ENCODE results near the gene LMF1. TPM values are rescaled to one million over a fixed set of nuclear protein-coding genes. Genes with fewer than 3 reads are reported as not detected.
"Not testable (repeated sequence)": the region's sequence is repeated elsewhere in the genome, so short reads cannot be mapped to it uniquely, and the experiment has no call there.

LMF1 gene
- total RNA-seq, 1 experiment from 2014 or later: 13.5 TPM

DNA sequence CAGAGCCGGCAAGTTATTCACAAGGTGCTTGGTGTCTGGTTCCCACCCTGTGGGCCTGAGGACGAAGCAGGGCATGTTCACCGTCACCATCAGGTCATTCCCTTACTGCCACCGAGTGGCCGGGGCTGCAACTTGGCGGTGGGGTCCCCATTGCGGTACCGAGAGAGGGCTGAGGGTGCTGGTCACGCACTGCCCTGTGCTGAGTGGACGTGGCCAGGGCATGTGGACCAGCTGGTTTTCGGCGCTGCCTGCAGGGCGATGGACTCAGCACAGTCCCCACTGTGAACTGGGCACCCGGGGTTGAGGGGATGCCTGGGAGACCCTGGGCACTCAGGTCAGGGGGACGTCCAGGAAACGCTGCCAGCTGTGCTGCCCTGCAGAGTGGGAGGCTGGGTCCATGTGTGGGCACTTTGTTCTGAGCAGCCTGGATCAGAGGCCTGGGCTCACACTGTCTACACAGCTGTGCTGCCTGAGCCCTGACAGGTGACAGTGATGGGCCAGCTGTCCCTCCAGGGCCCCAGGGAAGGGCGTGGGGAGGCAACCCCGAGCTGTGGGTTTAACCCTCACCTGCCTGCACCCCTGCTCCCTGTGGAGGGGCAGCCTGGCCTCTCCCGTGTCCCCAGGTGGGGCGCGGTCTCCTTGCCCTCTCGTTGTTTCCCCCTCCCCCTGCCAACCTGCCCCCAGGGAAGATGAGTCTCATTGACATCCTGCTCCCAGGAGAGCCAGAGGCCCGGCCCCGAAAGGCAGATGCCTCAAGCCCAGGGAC is 131.0 kb downstream of the LMF1 start:
- no TSS peak for BruUV-seq (replicated peaks)
- H3K36me3 ChIP-seq (ENCODE audit: low read depth, low read length): no peaks in the 10 kb centered on the region
- DNase-seq (no peak), ATAC-seq (no peak)
- TF ChIP-seq, protein P1, sequence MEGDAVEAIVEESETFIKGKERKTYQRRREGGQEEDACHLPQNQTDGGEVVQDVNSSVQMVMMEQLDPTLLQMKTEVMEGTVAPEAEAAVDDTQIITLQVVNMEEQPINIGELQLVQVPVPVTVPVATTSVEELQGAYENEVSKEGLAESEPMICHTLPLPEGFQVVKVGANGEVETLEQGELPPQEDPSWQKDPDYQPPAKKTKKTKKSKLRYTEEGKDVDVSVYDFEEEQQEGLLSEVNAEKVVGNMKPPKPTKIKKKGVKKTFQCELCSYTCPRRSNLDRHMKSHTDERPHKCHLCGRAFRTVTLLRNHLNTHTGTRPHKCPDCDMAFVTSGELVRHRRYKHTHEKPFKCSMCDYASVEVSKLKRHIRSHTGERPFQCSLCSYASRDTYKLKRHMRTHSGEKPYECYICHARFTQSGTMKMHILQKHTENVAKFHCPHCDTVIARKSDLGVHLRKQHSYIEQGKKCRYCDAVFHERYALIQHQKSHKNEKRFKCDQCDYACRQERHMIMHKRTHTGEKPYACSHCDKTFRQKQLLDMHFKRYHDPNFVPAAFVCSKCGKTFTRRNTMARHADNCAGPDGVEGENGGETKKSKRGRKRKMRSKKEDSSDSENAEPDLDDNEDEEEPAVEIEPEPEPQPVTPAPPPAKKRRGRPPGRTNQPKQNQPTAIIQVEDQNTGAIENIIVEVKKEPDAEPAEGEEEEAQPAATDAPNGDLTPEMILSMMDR (conservative IDR thresholded peaks at IDR 0.05; ENCODE audit: low read depth, low read length): no peak
- TF ChIP-seq EZH2phosphoT487 (IDR thresholded peaks at IDR 0.05; ENCODE audit: borderline replicate concordance, low read length) (no peak), EZH2 (IDR thresholded peaks at IDR 0.05; ENCODE audit: low read length, unreplicated experiment) (no peak)
- H3K9ac ChIP-seq (ENCODE audit: low read length): no peak overlapping the region
- no peak overlapping the region for H3K4me2 ChIP-seq (ENCODE audit: low read length)
- no peaks in the 10 kb centered on the region for H3K79me2 ChIP-seq (ENCODE audit: low read length)
- CTCF ChIA-PET: no interaction called here
- H4K20me1 ChIP-seq (ENCODE audit: low read length): no peaks in the 10 kb centered on the region
- no peaks in the 10 kb centered on the region for H3F3A ChIP-seq (ENCODE audit: low read length, unreplicated experiment)
- intact Hi-C loops (cut with micrococcal nuclease): no loop called here
- POLR2A ChIA-PET (ENCODE audit: unreplicated experiment): no interaction called here
- H2AFZ ChIP-seq (ENCODE audit: low read length): no peak overlapping the region
- no peaks in the 10 kb centered on the region for H3K9me3 ChIP-seq (ENCODE audit: low read length)
- H3K4me3 ChIP-seq (ENCODE audit: low read length): no peak overlapping the region
- H3K9me2 ChIP-seq (replicated peaks; ENCODE audit: low read length): no peaks in the 10 kb centered on the region
- no peak overlapping the region for H3K27ac ChIP-seq (ENCODE audit: low read length)
- no peaks in the 10 kb centered on the region for H3K27me3 ChIP-seq (ENCODE audit: low read length)
- H3K4me1 ChIP-seq (ENCODE audit: insufficient read depth, low read length): no peaks in the 10 kb centered on the region

DNA sequence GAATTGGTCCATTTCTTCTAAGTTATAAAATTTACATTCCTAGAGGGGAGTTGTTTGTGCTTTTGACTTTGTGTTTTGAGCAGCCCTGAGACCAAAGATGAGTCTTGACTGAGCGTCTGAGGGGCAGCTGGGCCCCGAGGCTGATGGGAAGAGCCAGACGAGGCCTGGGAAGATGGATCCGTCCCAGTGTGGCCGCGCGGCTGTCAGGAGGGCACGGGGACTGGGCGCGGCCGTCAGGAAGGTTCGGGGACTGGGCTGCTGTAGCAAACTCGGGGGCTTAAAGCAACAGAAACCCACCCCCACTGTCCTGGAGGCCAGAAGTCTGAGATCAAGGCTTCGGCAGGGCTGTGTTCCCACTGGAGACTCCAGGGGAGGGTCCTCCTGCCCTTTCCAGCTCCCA is 132.0 kb downstream of the LMF1 start:
- CTCF ChIA-PET: no interaction called here
- intact Hi-C loops (cut with micrococcal nuclease): no loop called here
- Histone ChIP-seq H3K27ac (ENCODE audit: low read length) (no peak overlapping the region), H3K9me2 (replicated peaks; ENCODE audit: low read length) (no peaks in the 10 kb centered on the region), H2AFZ (ENCODE audit: low read length) (no peak overlapping the region), H3K79me2 (ENCODE audit: low read length) (no peaks in the 10 kb centered on the region), H3K36me3 (ENCODE audit: low read depth, low read length) (no peaks in the 10 kb centered on the region), H3K9me3 (ENCODE audit: low read length) (no peaks in the 10 kb centered on the region), H3K9ac (ENCODE audit: low read length) (no peak overlapping the region), H3F3A (ENCODE audit: low read length, unreplicated experiment) (no peaks in the 10 kb centered on the region), H4K20me1 (ENCODE audit: low read length) (no peaks in the 10 kb centered on the region), H3K27me3 (ENCODE audit: low read length) (no peaks in the 10 kb centered on the region), H3K4me1 (ENCODE audit: insufficient read depth, low read length) (no peaks in the 10 kb centered on the region), H3K4me3 (ENCODE audit: low read length) (no peak overlapping the region), H3K4me2 (ENCODE audit: low read length) (no peak overlapping the region)
- no TSS peak for BruUV-seq (replicated peaks)
- POLR2A ChIA-PET (ENCODE audit: unreplicated experiment): no interaction called here
- DNase-seq (no peak), ATAC-seq (no peak)
- TF ChIP-seq, protein P1 (conservative IDR thresholded peaks at IDR 0.05; ENCODE audit: low read depth, low read length): no peak
- TF ChIP-seq EZH2phosphoT487 (IDR thresholded peaks at IDR 0.05; ENCODE audit: borderline replicate concordance, low read length): no peak
- TF ChIP-seq EZH2 (IDR thresholded peaks at IDR 0.05; ENCODE audit: low read length, unreplicated experiment): no peak

DNA sequence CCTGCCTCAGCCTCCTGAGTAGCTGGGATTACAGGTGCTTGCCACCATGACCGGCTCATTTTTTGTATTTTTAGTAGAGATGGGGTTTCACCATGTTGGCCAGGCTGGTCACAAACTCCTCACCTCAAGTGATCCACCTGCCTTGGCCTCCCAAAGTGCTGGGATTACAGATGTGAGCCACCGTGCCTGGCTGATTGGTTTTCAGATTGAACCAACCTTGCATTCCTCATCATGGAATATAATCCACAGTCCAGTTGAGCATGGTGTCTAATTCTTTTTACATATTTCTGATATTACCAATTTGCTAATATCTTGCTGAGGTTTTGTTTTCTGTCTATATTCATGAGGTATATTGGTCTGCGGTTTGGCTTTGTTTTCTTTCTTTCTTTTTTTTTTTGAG is 134.0 kb downstream of the LMF1 start:
- H3K79me2 ChIP-seq (ENCODE audit: low read length); H3K4me3 ChIP-seq (ENCODE audit: low read length); BruUV-seq (replicated peaks); H2AFZ ChIP-seq (ENCODE audit: low read length); ATAC-seq; DNase-seq; H3K9ac ChIP-seq (ENCODE audit: low read length); H3K9me2 ChIP-seq (replicated peaks; ENCODE audit: low read length); POLR2A ChIA-PET (ENCODE audit: unreplicated experiment); H3F3A ChIP-seq (ENCODE audit: low read length, unreplicated experiment); H3K27me3 ChIP-seq (ENCODE audit: low read length); H3K4me2 ChIP-seq (ENCODE audit: low read length); H3K9me3 ChIP-seq (ENCODE audit: low read length); H3K36me3 ChIP-seq (ENCODE audit: low read depth, low read length); H4K20me1 ChIP-seq (ENCODE audit: low read length); H3K27ac ChIP-seq (ENCODE audit: low read length); CTCF ChIA-PET; intact Hi-C loops (cut with micrococcal nuclease); H3K4me1 ChIP-seq (ENCODE audit: insufficient read depth, low read length): not testable (repeated sequence)
